GM11168 (cell line): ENCODE data around the gene EXOC2.
"Not testable (repeated sequence)": the region's sequence is repeated elsewhere in the genome, so short reads cannot be mapped to it uniquely, and the experiment has no call there.

Experiments used
- in situ Hi-C: fragments of 300-500 bp; cut with MboI; formaldehyde crosslinking; loops from one replicate; pipeline ENCODE4 v1.12.0; 2022; ENCODE audit warnings: low sequenced_read_pairs; ENCODE audit not compliant: unreplicated experiment

EXOC2 gene

GRCh38 chr6:684831-685636, 7.9 kb downstream of the EXOC2 start:
- in situ Hi-C loops = no loop called here

- in situ Hi-C loops = no loop called here
These were observed 9.0 kb downstream of the EXOC2 start for GRCh38 chr6:683742-684440.

- in situ Hi-C loops = no loop called here
These were observed 12.1 kb downstream of the EXOC2 start for GRCh38 chr6:680666-681340.

GRCh38 chr6:680251-680650, 12.7 kb downstream of the EXOC2 start:
- in situ Hi-C loops = no loop called here

- in situ Hi-C loops = no loop called here
These were observed 13.7 kb downstream of the EXOC2 start for GRCh38 chr6:679282-679681.

- in situ Hi-C loops = no loop called here
These were observed 14.4 kb downstream of the EXOC2 start for GRCh38 chr6:678520-678919.

GRCh38 chr6:677919-678318, 15.0 kb downstream of the EXOC2 start:
- in situ Hi-C loops = no loop called here

- in situ Hi-C loops = no loop called here
These were observed 18.0 kb downstream of the EXOC2 start for GRCh38 chr6:674956-675355.

- in situ Hi-C loops = no loop called here
These were observed 18.5 kb downstream of the EXOC2 start for GRCh38 chr6:674406-674805.

GRCh38 chr6:667253-667927, 25.5 kb downstream of the EXOC2 start:
- in situ Hi-C loops = no loop called here

- in situ Hi-C loops = no loop called here
These were observed 27.3 kb downstream of the EXOC2 start for GRCh38 chr6:665403-666267.

- in situ Hi-C loops = not testable (repeated sequence)
These were observed 29.2 kb downstream of the EXOC2 start for GRCh38 chr6:663788-664187.

GRCh38 chr6:659716-660581, 33.0 kb downstream of the EXOC2 start:
- in situ Hi-C loops = no loop called here

GRCh38 chr6:658244-658643, 34.7 kb downstream of the EXOC2 start:
- in situ Hi-C loops = no loop called here

- in situ Hi-C loops = no loop called here
These were observed 35.2 kb downstream of the EXOC2 start for GRCh38 chr6:657743-658142.

GRCh38 chr6:656460-657252, 36.3 kb downstream of the EXOC2 start, which contains the start of gene HUS1B:
Gene HUS1B, minus strand, starts transcription at chr6:657100. Its CDS starts 156 bp downstream, at chr6:656944.
- in situ Hi-C loops = no loop called here

GRCh38 chr6:654136-654535, 38.8 kb downstream of the EXOC2 start:
- in situ Hi-C loops = no loop called here

- in situ Hi-C loops = no loop called here
These were observed 40.1 kb downstream of the EXOC2 start for GRCh38 chr6:652865-653264.
